Measurements from ENCODE around the gene PCMT1.

GRCh38 chr6:149845549-149845948 lies 96.0 kb downstream of the PCMT1 start:
- no peak for TF ChIP-seq POLR2AphosphoS5 (IDR thresholded peaks at IDR 0.05)
- no peak for TF ChIP-seq CTCF (IDR thresholded peaks at IDR 0.05)
